ENCODE data around the gene VPS13D.

Gene VPS13D

GRCh38 chr1:12184008-12184681, 45.7 kb upstream of the VPS13D start:
- in situ Hi-C loops (cut with HindIII; ENCODE audit: low sequenced_read_pairs), result no loop called here
- TF ChIP-seq CTCF (IDR thresholded peaks at IDR 0.05; ENCODE audit: low read depth, low read length), result peak; percentile 40
- peak; percentile 92 for DNase-seq (ENCODE audit: low read depth, low spot score)
- no peak overlapping the region for H3K4me3 ChIP-seq (ENCODE audit: low read depth, low read length)

GRCh38 chr1:12185036-12185917, 44.6 kb upstream of the VPS13D start:
- H3K4me3 ChIP-seq (ENCODE audit: low read depth, low read length), result no peak overlapping the region
- no peak for DNase-seq (ENCODE audit: low read depth, low spot score)
- in situ Hi-C loops (cut with HindIII; ENCODE audit: low sequenced_read_pairs), result no loop called here
- no peak for TF ChIP-seq CTCF (IDR thresholded peaks at IDR 0.05; ENCODE audit: low read depth, low read length)

- no peak for DNase-seq (ENCODE audit: low read depth, low spot score)
- TF ChIP-seq CTCF (IDR thresholded peaks at IDR 0.05; ENCODE audit: low read depth, low read length), result no peak
- no peak overlapping the region for H3K4me3 ChIP-seq (ENCODE audit: low read depth, low read length)
- in situ Hi-C loops (cut with HindIII; ENCODE audit: low sequenced_read_pairs), result no loop called here
Observed at GRCh38 chr1:12185918-12186678, 43.7 kb upstream of the VPS13D start.

- no peak for DNase-seq (ENCODE audit: low read depth, low spot score)
- TF ChIP-seq CTCF (IDR thresholded peaks at IDR 0.05; ENCODE audit: low read depth, low read length), result no peak
- no peak overlapping the region for H3K4me3 ChIP-seq (ENCODE audit: low read depth, low read length)
- in situ Hi-C loops (cut with HindIII; ENCODE audit: low sequenced_read_pairs), result no loop called here
Observed at GRCh38 chr1:12186679-12186985, 43.2 kb upstream of the VPS13D start.

- in situ Hi-C loops (cut with HindIII; ENCODE audit: low sequenced_read_pairs), result no loop called here
- no peak for DNase-seq (ENCODE audit: low read depth, low spot score)
- no peak for TF ChIP-seq CTCF (IDR thresholded peaks at IDR 0.05; ENCODE audit: low read depth, low read length)
- no peak overlapping the region for H3K4me3 ChIP-seq (ENCODE audit: low read depth, low read length)
Observed at GRCh38 chr1:12188115-12188514, 41.7 kb upstream of the VPS13D start.

- TF ChIP-seq CTCF (IDR thresholded peaks at IDR 0.05; ENCODE audit: low read depth, low read length), result no peak
- no peak for DNase-seq (ENCODE audit: low read depth, low spot score)
- in situ Hi-C loops (cut with HindIII; ENCODE audit: low sequenced_read_pairs), result no loop called here
- H3K4me3 ChIP-seq (ENCODE audit: low read depth, low read length), result no peak overlapping the region
Observed at GRCh38 chr1:12188657-12189327, 41.0 kb upstream of the VPS13D start.
